HepG2 (cell line): Measurements from ENCODE around the gene SOX9. TPM values are rescaled to one million over a fixed set of nuclear protein-coding genes. Genes with fewer than 3 reads are reported as not detected.

ENCODE experiments used
- ERF ChIP-seq: IDR thresholded peaks from 2 replicates; pipeline ENCODE4 v1.6.1; 2018; ENCODE audit warnings: missing biosample characterization, missing genetic modification reagents
- HNF4G ChIP-seq, 2 experiments: sonication (generic) in 1 of 2; formaldehyde crosslinking in 1 of 2; IDR thresholded peaks; 2 replicates each; pipeline versions ENCODE4 v1.4.0 to v1.6.1; 2011 to 2020; ENCODE audit warnings: borderline replicate concordance in 2 of 2, low read depth in 2 of 2, mild to moderate bottlenecking in 2 of 2, low read length in 1 of 2, missing genetic modification reagents in 1 of 2, moderate library complexity in 1 of 2
- IKZF1 ChIP-seq: fragments of 450-650 bp; IDR thresholded peaks from 2 replicates; pipeline ENCODE4 v1.7.1; 2016
- KDM6A ChIP-seq: IDR thresholded peaks from 2 replicates; pipeline ENCODE4 v1.6.1; 2016; ENCODE audit warnings: low read depth
- MEIS1 ChIP-seq: sonication (generic); formaldehyde crosslinking; IDR thresholded peaks from 2 replicates; pipeline ENCODE4 v1.9.0; 2021; ENCODE audit warnings: mild to moderate bottlenecking, missing genetic modification reagents, moderate library complexity, borderline replicate concordance
- NFKB2 ChIP-seq: sonication (generic); formaldehyde crosslinking; IDR thresholded peaks from 2 replicates; pipeline ENCODE4 v1.4.0; 2020; ENCODE audit warnings: missing genetic modification reagents, borderline replicate concordance
- NFRKB ChIP-seq: fragments of 450-650 bp; IDR thresholded peaks from 2 replicates; pipeline ENCODE4 v1.6.1; 2017
- RARA ChIP-seq: IDR thresholded peaks from 2 replicates; pipeline ENCODE4 v1.6.1; 2016; ENCODE audit warnings: missing genetic modification reagents, missing compliant biosample characterization
- TCF7 ChIP-seq: sonication (generic); IDR thresholded peaks from 2 replicates; pipeline ENCODE4 v1.6.1; 2016; ENCODE audit warnings: antibody characterized with exemption, low read depth
- TEAD2 ChIP-seq: sonication (generic); formaldehyde crosslinking; IDR thresholded peaks from 2 replicates; pipeline ENCODE4 v1.9.0; 2021; ENCODE audit warnings: missing genetic modification reagents
- XBP1 ChIP-seq: sonication (generic); formaldehyde crosslinking; IDR thresholded peaks from 2 replicates; pipeline ENCODE4 v1.5.0; 2020; ENCODE audit warnings: missing genetic modification reagents
- ZNF333 ChIP-seq: sonication (generic); formaldehyde crosslinking; IDR thresholded peaks from 2 replicates; pipeline ENCODE4 v1.4.0; 2020; ENCODE audit warnings: mild to moderate bottlenecking, missing genetic modification reagents, borderline replicate concordance
- ZNF556 ChIP-seq: sonication (generic); formaldehyde crosslinking; IDR thresholded peaks from 2 replicates; pipeline ENCODE4 v1.4.0; 2020; ENCODE audit warnings: mild to moderate bottlenecking, missing genetic modification reagents, borderline replicate concordance
- ZNF660 ChIP-seq: sonication (generic); formaldehyde crosslinking; IDR thresholded peaks from 2 replicates; pipeline ENCODE4 v1.5.1; 2020; ENCODE audit warnings: mild to moderate bottlenecking, low read depth, missing genetic modification reagents, borderline replicate concordance
- ZNF687 ChIP-seq: sonication (generic); formaldehyde crosslinking; IDR thresholded peaks from 2 replicates; pipeline ENCODE4 v1.5.1; 2020; ENCODE audit warnings: mild to moderate bottlenecking, missing genetic modification reagents, moderate library complexity
- ZNF709 ChIP-seq: sonication (generic); formaldehyde crosslinking; IDR thresholded peaks from 2 replicates; pipeline ENCODE4 v1.5.0; 2020; ENCODE audit warnings: mild to moderate bottlenecking, missing genetic modification reagents
- ZNF75D ChIP-seq: sonication (generic); formaldehyde crosslinking; IDR thresholded peaks from 2 replicates; pipeline ENCODE4 v1.8.1; 2023; ENCODE audit warnings: missing genetic modification reagents, mild to moderate bottlenecking, borderline replicate concordance
- ZNF780A ChIP-seq: sonication (generic); formaldehyde crosslinking; IDR thresholded peaks from 2 replicates; pipeline ENCODE4 v1.8.0; 2022; ENCODE audit warnings: mild to moderate bottlenecking, missing genetic modification reagents, moderate library complexity
- ZNF788 ChIP-seq: sonication (generic); formaldehyde crosslinking; IDR thresholded peaks from 2 replicates; pipeline ENCODE4 v1.5.0; 2020; ENCODE audit warnings: mild to moderate bottlenecking, missing genetic modification reagents, borderline replicate concordance
- ZNF790 ChIP-seq: sonication (generic); formaldehyde crosslinking; IDR thresholded peaks from 2 replicates; pipeline ENCODE4 v1.8.0; 2022; ENCODE audit warnings: missing genetic modification reagents, mild to moderate bottlenecking, borderline replicate concordance
- ZSCAN21 ChIP-seq: sonication (generic); formaldehyde crosslinking; IDR thresholded peaks from 2 replicates; pipeline ENCODE4 v1.8.0; 2022; ENCODE audit warnings: mild to moderate bottlenecking, missing genetic modification reagents, moderate library complexity, borderline replicate concordance
- polyA plus RNA-seq, 8 experiments: library from polyadenylated mRNA; depleted of rRNA in 3 of 8; stranded (reverse) in 7 of 8; unstranded in 1 of 8; fragments of >200 nt; fragmentation: Illumina TruSeq in 4 of 8; extraction: Trizol in 4 of 8; gene quantifications; 2 replicates each; pipeline versions ENCODE4 v1.2.1 to v1.2.3, GENCODE V29; 2011 to 2016; ENCODE audit warnings: low read depth in 4 of 8, missing spikeins in 1 of 8, mixed read lengths in 1 of 8; ENCODE audit not compliant: insufficient read depth in 1 of 8
- total RNA-seq, 5 experiments: library from RNA; depleted of rRNA; stranded (reverse); fragments of >200 nt; fragmentation: Illumina TruSeq; extraction: Trizol; gene quantifications; 2 replicates each; pipeline ENCODE4 v1.2.3, GENCODE V29; 2016; ENCODE audit warnings: low read depth in 1 of 5
- TF ChIP-seq, protein P1 (sequence below): sonication (generic); formaldehyde crosslinking; IDR thresholded peaks from 2 replicates; pipeline ENCODE4 v1.5.1; 2020; ENCODE audit warnings: missing genetic modification reagents, mild to moderate bottlenecking, borderline replicate concordance

The SOX9 gene
- total and polyA plus RNA-seq, 2 of the 13 experiments (the other 11 are each of a cell fraction or from before 2014, with no cell fraction given), result 16.1 to 27.6 TPM

- TF ChIP-seq KDM6A (CRISPR knock-in tag) (peak; percentile 81), ZNF75D (CRISPR knock-in tag) (no peak), ZNF687 (CRISPR knock-in tag) (no peak), ERF (CRISPR knock-in tag) (peak; percentile 91), ZNF709 (no peak), RARA (CRISPR knock-in tag) (peak; percentile 99), ZNF790 (CRISPR knock-in tag) (no peak), TCF7 (peak; percentile 95), NFRKB (no peak), NFKB2 (CRISPR knock-in tag) (no peak), ZNF556 (no peak; the same call in 1 of the 2 replicates), TEAD2 (CRISPR knock-in tag) (no peak), HNF4G (IDR thresholded peaks at IDR 0.05; ENCODE audit: borderline replicate concordance, low read depth, low read length) (peak; percentile 98), HNF4G (CRISPR knock-in tag; IDR thresholded peaks at IDR 0.05; ENCODE audit: borderline replicate concordance, low read depth) (peak; percentile 86; the same call in 1 of the 2 replicates), MEIS1 (no peak; the same call in 1 of the 2 replicates), IKZF1 (no peak), ZSCAN21 (CRISPR knock-in tag) (peak; percentile 46; the same call in 1 of the 2 replicates), ZNF780A (CRISPR knock-in tag) (no peak), XBP1 (CRISPR knock-in tag) (no peak), ZNF788 (peak; percentile 62; the same call in 1 of the 2 replicates), ZNF333 (CRISPR knock-in tag) (no peak), ZNF660 (CRISPR knock-in tag) (no peak)
- TF ChIP-seq, protein P1, sequence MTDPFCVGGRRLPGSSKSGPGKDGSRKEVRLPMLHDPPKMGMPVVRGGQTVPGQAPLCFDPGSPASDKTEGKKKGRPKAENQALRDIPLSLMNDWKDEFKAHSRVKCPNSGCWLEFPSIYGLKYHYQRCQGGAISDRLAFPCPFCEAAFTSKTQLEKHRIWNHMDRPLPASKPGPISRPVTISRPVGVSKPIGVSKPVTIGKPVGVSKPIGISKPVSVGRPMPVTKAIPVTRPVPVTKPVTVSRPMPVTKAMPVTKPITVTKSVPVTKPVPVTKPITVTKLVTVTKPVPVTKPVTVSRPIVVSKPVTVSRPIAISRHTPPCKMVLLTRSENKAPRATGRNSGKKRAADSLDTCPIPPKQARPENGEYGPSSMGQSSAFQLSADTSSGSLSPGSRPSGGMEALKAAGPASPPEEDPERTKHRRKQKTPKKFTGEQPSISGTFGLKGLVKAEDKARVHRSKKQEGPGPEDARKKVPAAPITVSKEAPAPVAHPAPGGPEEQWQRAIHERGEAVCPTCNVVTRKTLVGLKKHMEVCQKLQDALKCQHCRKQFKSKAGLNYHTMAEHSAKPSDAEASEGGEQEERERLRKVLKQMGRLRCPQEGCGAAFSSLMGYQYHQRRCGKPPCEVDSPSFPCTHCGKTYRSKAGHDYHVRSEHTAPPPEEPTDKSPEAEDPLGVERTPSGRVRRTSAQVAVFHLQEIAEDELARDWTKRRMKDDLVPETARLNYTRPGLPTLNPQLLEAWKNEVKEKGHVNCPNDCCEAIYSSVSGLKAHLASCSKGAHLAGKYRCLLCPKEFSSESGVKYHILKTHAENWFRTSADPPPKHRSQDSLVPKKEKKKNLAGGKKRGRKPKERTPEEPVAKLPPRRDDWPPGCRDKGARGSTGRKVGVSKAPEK, result no peak; the same call in 1 of the 2 replicates
Observed at GRCh38 chr17:72092710-72093322, 28.0 kb upstream of the SOX9 start (continued).
